GM12874 (cell line): ENCODE measurements around the gene RETN.

Source experiments
- CTCF ChIP-seq: IDR thresholded peaks from 2 replicates; pipeline ENCODE4 v1.5.1; 2011; ENCODE audit warnings: low read depth, mild to moderate bottlenecking, control low read depth, low read length, moderate library complexity; ENCODE audit not compliant: insufficient read depth

The RETN gene

GRCh38 chr19:7647156-7647555 is 21.7 kb upstream of the RETN start:
- TF ChIP-seq CTCF: no peak

- no peak for TF ChIP-seq CTCF
These were observed 20.4 kb upstream of the RETN start for GRCh38 chr19:7648265-7649014.

GRCh38 chr19:7650148-7650547 is 18.7 kb upstream of the RETN start:
- TF ChIP-seq CTCF: no peak

GRCh38 chr19:7652061-7652641 is 16.7 kb upstream of the RETN start:
- TF ChIP-seq CTCF: peak; percentile 93

- TF ChIP-seq CTCF: no peak
These were observed 14.4 kb upstream of the RETN start for GRCh38 chr19:7654401-7654800.

- no peak for TF ChIP-seq CTCF
These were observed 13.3 kb upstream of the RETN start for GRCh38 chr19:7655581-7655980.

- TF ChIP-seq CTCF: no peak
These were observed 11.6 kb upstream of the RETN start for GRCh38 chr19:7657131-7657751.
